Mucosa of descending colon (tissue), 3 donors: Measurements from ENCODE around the gene RMRP. TPM values are rescaled to one million over a fixed set of nuclear protein-coding genes. Genes with fewer than 3 reads are reported as not detected.

Source experiments
- ATAC-seq: fragments of 200-7000 bp; cut with Tn5 transposase; one replicate; pipeline ENCODE4 v1.9.1; 2020; ENCODE audit warnings: mild to moderate bottlenecking, moderate library complexity
- DNase-seq, 3 donors: peaks; one replicate each; pipeline ENCODE4 v3.0.0-alpha.2; 2020
- H3K36me3 ChIP-seq: fragments of 200-600 bp; one replicate; pipeline ENCODE4 v1.8.0; 2021; ENCODE audit warnings: low read depth, mild to moderate bottlenecking
- H3K4me1 ChIP-seq: fragments of 200-600 bp; one replicate; pipeline ENCODE4 v1.8.0; 2021; ENCODE audit warnings: low read depth, mild to moderate bottlenecking
- H3K4me3 ChIP-seq: fragments of 200-600 bp; one replicate; pipeline ENCODE4 v1.8.0; 2021; ENCODE audit warnings: mild to moderate bottlenecking
- H3K9me3 ChIP-seq: fragments of 200-600 bp; one replicate; pipeline ENCODE4 v1.8.0; 2021; ENCODE audit warnings: mild to moderate bottlenecking
- intact Hi-C, 2 donors: fragments of 100-400 bp; cut with DNase I in 1 of 2; cut with micrococcal nuclease in 1 of 2; formaldehyde crosslinking; loops; one replicate each; pipeline versions ENCODE4 v1.11.0 to v1.11.1; 2022; cut with DNase I, micrococcal nuclease
- total RNA-seq, 3 donors: library from RNA; stranded (reverse); fragmentation: NEBNext Ultra II Directional in 2 of 3; extraction: Animal tissue kit (Norgen Biotek cat#: 25700) in 2 of 3; gene quantifications; one replicate each; pipeline versions ENCODE4 v1.2.1 to v1.2.4, GENCODE V29; 2021 to 2023
- TF ChIP-seq, protein P1 (sequence below): fragments of 200-600 bp; IDR thresholded peaks from one replicate; pipeline ENCODE4 v1.8.0; 2022; ENCODE audit warnings: antibody characterized with exemption, mild to moderate bottlenecking
- donor health status: DM: no; HTN: no; CAD: no; lungs with moderate emphysema.
- donor health status: DM: no; HTN: no; CAD: no.
- donor health status: DM: no; HTN: yes; CAD: no.

RMRP gene
- total RNA-seq, 3 donors from 2014 or later = 9,213 to 30,268 (median 19,463) TPM

DNA sequence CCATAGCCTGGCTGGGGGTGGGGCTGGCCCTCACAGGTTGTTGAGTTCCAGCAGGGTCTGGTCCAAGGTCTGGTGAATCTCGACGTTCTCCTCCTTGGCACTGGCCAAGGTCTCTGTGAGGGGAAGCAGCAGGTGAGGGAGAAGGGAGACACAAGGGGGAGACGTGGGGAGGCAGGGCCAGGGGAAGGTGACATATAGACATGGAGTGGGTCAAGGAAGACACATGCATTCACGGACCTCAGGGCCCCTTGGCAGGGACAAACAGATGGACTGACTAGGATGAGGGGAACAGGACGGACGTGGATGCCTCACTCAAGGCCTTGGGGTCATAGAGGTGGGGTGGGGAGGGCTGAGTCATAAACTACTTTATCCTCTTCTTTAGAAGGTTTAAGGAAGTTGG lies 24.2 kb upstream of the RMRP start:
- Histone ChIP-seq H3K36me3 (no peaks in the 10 kb centered on the region), H3K4me3 (no peak overlapping the region), H3K4me1 (no peaks in the 10 kb centered on the region), H3K9me3 (no peaks in the 10 kb centered on the region)
- ATAC-seq (no peak), DNase-seq (peak in 1 of 3 donors; percentile 27)
- TF ChIP-seq, protein P1, sequence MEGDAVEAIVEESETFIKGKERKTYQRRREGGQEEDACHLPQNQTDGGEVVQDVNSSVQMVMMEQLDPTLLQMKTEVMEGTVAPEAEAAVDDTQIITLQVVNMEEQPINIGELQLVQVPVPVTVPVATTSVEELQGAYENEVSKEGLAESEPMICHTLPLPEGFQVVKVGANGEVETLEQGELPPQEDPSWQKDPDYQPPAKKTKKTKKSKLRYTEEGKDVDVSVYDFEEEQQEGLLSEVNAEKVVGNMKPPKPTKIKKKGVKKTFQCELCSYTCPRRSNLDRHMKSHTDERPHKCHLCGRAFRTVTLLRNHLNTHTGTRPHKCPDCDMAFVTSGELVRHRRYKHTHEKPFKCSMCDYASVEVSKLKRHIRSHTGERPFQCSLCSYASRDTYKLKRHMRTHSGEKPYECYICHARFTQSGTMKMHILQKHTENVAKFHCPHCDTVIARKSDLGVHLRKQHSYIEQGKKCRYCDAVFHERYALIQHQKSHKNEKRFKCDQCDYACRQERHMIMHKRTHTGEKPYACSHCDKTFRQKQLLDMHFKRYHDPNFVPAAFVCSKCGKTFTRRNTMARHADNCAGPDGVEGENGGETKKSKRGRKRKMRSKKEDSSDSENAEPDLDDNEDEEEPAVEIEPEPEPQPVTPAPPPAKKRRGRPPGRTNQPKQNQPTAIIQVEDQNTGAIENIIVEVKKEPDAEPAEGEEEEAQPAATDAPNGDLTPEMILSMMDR = no peak
- intact Hi-C loops = no loop called here

DNA sequence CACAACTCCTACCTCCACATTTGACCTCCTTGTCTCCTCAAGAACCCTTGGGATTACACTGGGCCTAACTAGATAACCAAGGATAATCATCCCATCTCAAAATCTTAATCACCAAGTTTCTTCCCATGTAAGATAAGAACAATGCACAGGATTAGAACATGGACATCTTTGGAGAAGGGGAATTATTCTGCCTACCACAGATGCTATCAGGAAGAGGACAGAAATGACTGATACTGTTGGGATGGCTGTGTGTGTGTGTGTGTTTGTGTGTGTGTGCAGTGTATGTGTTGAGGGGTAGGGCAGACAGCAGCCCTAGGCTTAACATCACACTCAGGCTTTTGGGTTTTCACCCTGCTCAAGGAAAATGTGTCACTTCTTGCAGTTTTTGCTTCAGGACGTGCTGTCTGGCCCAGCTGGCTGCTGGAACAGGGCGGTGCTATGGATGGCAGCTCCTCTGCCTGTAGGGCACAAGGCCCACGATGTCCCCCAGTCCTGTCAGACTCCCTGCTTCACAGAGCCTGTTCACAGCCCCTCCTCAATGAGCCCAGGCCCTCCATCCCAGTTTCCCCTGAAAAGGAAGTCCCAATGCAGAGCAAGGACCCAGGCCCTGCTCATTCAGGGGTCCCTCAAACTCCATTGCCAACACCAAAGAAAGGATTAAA lies 23.7 kb upstream of the RMRP start:
- Histone ChIP-seq H3K4me1 (peaks cover under 1% of the 10 kb centered on the region), H3K36me3 (no peaks in the 10 kb centered on the region), H3K4me3 (no peak overlapping the region), H3K9me3 (no peaks in the 10 kb centered on the region)
- TF ChIP-seq, protein P1 = no peak
- no peak for ATAC-seq
- intact Hi-C loops = no loop called here
- DNase-seq = peak in 1 of 3 donors; percentile 33

DNA sequence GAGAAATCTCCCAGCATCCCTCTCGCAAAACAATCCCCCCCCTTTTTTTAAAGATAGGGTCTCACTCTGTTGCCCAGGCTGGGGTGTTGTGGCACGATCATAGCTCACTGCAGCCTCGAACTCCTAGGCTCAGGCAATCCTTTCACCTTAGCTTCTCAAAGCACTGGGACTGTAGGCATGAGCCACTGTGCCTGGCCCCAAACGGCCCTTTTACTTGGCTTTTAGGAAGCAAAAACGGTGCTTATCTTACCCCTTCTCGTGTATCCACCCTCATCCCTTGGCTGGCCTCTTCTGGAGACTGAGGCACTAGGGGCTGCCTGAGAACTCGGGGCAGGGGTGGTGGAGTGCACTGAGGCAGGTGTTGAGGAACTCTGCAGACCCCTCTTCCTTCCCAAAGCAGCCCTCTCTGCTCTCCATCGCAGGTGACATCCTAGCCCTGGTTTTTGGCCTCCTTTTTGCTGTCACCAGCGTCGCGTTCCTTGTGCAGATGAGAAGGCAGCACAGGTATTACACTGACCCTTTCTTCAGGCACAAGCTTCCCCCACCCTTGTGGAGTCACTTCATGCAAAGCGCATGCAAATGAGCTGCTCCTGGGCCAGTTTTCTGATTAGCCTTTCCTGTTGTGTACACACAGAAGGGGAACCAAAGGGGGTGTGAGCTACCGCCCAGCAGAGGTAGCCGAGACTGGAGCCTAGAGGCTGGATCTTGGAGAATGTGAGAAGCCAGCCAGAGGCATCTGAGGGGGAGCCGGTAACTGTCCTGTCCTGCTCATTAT lies 22.7 kb upstream of the RMRP start:
- ATAC-seq (peak; percentile 22), DNase-seq (peak in 1 of 3 donors; percentile 23)
- no peak overlapping the region for H3K4me3 ChIP-seq
- TF ChIP-seq, protein P1 = no peak
- intact Hi-C loops = no loop called here
- no peaks in the 10 kb centered on the region for H3K9me3 ChIP-seq
- no peaks in the 10 kb centered on the region for H3K36me3 ChIP-seq
- H3K4me1 ChIP-seq = peaks cover 8% of the 10 kb centered on the region

DNA sequence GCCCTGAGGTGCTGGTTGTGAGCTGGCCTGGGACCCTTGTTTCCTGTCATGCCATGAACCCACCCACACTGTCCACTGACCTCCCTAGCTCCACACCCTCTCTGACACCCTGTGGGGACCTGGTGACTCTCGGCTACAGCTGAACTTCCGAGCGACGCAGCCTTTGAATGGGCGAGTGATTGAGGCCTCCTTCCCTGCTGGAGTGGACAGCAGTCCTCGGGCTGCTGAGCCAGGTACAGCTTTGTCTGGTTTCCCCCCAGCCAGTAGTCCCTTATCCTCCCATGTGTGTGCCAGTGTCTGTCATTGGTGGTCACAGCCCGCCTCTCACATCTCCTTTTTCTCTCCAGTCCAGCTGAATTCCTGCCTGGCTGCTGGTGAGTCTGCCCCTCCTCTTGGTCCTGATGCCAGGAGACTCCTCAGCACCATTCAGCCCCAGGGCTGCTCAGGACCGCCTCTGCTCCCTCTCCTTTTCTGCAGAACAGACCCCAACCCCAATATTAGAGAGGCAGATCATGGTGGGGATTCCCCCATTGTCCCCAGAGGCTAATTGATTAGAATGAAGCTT lies 22.0 kb upstream of the RMRP start:
- DNase-seq (peak in 1 of 3 donors; percentile 42), ATAC-seq (no peak)
- TF ChIP-seq, protein P1 = no peak
- Histone ChIP-seq H3K36me3 (no peaks in the 10 kb centered on the region), H3K9me3 (no peaks in the 10 kb centered on the region), H3K4me3 (no peak overlapping the region), H3K4me1 (peaks cover 11% of the 10 kb centered on the region)
- intact Hi-C loops = no loop called here

DNA sequence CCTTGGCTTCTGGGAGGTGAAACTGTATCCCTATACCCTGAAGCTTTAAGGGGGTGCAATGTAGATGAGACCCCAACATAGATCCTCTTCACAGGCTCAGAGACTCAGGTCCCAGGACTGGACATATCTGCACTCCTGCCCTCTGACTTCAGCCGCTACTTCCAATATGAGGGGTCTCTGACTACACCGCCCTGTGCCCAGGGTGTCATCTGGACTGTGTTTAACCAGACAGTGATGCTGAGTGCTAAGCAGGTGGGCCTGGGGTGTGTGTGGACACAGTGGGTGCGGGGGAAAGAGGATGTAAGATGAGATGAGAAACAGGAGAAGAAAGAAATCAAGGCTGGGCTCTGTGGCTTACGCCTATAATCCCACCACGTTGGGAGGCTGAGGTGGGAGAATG lies 21.3 kb upstream of the RMRP start:
- DNase-seq (peak in 1 of 3 donors; percentile 6), ATAC-seq (no peak)
- Histone ChIP-seq H3K4me1 (peaks cover 11% of the 10 kb centered on the region), H3K4me3 (no peak overlapping the region), H3K9me3 (no peaks in the 10 kb centered on the region), H3K36me3 (no peaks in the 10 kb centered on the region)
- TF ChIP-seq, protein P1 = no peak
- intact Hi-C loops = no loop called here
